ENCODE measurements around the gene CEBPA.

The CEBPA gene

DNA sequence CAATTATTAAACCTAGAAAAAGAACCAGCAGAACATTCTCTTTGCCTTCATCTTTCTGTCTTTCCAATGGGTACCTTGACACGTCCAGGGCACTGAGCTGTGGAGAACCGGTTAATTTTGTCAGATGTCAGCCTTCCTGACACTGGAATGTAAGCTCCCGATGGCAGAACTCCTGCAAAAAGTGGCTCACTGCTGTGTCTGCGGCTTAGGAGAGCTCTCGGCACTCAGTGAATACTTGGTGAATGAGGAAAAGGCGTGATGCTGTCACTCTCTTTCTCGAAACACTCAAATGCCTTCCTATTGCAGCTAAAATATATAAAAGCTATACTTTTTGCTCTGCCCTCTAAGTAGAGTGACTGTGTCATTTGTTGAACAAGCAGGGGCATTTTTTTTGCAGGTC lies 17.6 kb downstream of the CEBPA start:
- no peak for DNase-seq

DNA sequence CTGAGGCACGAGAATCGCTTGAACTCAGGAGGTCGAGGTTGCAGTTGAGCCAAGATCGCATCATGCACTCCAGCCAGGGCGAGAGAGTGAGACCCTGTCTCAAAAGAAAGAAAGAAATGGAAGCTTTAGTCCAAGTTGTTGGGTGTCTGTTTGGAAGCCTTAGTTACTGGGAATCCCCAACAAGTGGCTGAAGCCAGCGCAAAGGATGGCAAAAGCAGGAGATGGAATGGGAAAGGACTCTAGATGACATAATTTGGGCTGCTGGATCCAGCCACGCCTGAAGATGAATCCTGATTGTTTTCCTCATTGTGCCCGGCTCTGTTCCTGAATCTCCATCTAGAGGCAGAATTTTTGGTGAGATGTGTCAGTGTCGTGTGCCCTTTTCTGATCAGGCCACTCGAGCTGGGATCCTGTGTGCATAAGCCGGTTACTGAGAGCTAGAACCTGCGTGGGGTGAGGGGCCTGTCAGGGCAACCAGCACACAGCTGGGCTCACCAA lies 18.1 kb downstream of the CEBPA start:
- no peak for DNase-seq

DNA sequence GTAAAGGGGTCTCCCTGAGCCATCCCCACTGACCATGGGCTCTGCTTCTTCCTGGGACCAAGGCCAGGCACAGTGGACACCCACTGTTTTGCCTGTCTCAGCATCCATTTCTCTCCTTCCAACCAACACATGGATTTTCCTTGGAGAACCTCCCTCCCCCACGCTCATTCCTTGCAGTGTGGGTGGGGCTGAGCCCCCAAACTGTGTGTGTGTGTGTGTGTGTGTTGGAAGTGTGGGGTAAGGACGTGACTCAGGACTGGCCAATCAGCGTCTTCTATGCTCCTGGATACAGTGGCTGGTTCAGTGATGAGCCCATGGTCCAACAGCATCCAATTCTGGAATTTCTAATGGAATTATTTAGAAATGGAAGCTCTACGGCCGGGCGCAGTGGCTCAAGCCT lies 18.7 kb downstream of the CEBPA start:
- no peak for DNase-seq

DNA sequence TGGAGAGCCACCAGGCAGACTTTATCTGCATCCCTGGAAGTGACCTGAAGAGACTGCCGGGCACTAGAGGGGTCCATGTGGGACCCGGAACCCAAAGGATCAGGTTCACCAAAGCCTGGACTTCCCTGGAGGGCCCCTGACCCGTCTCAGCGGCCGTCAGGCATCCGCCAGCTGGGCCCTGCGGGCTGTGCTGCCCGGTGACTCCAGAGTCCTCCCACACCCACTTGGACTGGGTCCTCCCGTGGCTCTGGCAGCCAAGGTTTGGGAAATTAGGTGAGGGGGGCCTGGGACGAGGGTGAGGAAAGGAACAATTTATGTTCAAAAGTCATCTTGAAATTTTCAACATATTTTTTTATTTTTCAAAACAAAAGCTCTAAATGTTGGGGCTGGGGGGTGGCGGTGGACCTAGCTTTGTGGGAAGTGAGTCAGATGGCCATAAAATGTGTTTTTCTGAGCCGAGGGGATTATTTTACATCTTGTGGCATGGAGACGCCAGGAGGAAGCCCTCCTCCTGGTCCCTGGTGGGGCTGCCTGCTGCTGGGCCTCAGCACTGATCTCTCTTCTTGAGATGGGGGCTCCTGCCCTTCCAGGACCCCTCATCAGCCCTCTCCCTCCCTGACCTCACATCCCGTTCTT lies 20.2 kb downstream of the CEBPA start:
- DNase-seq, result no peak

DNA sequence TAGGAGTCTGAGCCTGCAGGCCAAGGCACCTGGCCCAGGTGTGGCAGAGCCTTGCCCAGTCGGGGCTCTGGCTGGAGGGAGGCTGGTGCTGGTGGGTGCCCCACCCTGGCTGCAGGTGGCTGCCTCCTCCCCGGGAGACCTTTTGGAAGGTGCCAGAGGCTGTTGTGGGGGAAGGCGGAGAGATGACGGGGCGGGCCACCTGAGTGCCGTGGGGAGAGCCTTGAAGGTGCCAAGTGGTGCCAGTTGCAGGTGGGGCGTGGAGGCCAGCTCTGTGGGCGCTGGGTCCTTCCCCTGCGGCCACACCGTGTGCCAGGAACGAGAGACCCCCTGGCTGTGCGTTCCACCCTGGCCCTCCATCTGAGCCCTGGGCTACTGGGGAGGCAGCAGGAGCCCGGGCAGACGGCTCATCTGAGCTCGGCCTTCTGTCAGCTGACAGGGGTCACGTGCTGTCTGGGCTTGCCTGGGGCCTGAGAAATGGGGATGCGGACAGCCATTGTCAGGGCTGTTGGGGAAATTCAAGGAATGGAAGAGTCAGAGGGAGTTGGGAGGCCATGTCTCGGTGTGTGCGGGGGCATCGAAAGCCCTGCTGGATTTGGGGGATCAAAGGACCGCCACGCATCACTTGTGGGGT lies 20.9 kb downstream of the CEBPA start:
- no peak for DNase-seq

DNA sequence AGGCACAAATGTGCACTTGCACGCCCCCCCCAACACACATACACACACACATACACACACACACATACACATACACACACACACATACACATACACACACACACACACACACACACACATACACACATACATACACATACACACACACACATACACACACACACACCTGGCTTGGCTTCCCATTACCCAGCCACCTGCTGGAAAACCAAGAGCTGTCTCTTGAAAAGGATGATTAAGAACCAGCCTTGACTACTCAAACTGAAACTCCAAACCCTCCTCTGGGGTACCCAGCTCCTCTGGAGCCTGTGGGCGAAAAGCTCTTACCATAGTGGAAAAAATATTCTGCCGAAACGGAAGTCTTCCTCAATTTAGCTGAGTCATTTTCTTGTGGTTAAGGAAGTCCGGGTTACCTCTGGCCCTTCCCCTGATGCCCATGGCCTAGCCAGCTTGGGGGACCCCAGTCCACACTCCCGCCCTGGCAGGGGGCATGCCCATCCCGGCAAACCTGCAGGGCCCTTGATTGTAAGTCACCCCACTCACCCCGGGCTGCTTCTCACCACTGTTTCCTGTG lies 21.9 kb downstream of the CEBPA start:
- no peak for DNase-seq

DNA sequence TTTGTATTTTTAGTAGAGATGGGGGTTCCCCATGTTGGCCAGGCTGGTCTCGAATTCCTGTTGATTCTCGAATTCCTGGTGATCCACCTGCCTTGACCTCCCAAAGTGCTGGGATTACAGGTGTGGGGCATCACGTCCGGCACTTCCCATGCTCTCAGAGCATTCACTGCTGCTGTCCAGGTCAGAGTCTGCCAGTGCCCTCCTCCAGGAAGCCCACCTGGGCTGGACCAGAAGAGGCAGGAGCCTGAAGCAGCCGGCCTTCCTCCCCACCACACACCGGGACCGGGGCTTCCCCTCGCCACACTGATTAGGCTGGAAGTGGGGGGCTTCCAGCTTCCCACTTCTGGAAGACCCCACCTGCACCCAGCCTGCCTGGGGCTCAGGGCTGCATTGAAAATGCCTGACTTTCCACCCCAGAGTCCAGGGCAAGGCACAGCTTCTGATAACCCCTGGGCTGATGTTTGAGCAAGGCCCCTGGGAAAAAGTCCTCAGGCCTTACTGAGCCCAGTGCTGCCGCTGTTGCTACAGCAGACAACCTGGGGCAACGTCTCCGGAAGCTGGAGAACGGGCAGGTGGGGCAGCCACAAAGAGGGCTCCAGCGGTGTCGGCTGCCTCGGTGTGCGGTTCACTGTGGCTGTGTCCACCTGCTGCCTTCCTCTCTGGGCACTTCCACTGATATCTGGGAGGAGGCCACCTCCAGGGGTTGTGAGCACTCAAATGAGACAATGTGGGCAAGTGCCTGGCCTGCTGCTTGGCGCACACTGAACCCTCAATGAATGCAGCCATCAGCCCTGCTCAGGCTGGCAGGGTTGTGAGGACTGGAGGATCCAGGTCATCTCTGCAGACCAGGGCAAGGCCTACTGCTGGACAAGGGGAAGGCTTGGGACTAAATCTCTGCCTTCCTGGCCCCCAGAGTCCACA lies 22.6 kb downstream of the CEBPA start:
- DNase-seq, result peak; percentile 59

DNA sequence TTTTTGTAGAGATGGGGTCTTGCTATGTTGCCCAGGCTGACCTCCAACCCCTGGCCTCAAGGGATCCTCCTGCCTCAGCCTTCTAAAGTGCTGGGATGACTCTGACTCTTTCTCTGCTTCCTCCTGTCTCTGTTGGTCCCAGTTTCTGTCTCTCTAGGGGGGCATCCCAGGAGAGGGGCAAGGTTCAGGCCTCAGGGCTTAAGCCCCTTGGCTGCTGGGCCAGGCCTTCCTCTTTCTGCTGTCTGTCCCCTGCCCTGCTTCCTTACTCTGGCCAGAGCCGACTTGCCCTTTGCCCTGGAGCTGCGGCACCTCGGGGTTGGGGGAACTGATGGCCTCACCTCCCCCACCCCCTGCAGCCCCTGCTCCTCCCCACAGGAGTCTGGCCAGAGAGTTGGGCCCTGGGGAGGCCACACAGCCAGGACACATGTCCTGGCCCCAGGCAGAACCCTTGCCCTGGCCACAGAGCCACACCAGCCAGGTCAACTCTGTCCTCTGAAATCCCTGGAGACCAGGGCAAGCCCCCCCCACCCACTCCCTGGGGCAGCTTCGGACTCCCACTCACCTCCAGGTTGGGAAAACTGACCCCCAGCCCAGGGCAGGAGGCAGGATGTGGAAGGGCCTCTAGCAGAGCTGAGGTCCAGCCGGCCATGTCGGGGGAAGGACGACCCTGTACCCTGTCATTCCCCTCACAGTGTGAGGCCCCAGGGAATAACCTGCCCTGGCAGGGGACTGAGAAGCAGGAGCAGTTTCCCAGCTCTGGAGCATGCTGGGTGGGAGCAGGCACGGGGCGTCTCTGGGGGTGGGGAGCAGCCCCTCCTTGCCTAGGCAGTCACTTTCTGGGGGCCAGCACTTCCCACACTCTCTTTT lies 23.7 kb downstream of the CEBPA start:
- DNase-seq, result no peak

DNA sequence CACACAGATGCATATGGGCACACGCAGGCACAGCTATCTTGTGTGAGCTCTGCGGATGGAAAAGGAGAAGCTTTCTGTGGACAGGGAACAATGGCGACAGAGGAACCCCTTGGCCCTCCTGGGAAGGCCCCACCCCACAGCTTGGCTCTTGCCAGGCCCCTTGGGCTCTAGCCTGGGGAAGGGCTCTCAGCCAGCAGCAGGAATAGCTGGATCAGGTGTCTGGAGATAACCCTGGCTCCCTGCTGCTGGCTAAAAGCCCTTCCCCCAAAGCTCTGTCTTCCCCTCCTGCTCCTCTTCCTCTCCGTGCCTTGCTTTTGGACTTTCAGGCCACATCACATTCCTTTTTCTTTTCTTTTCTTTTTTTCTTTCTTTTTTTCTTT lies 24.3 kb downstream of the CEBPA start:
- no peak for DNase-seq

DNA sequence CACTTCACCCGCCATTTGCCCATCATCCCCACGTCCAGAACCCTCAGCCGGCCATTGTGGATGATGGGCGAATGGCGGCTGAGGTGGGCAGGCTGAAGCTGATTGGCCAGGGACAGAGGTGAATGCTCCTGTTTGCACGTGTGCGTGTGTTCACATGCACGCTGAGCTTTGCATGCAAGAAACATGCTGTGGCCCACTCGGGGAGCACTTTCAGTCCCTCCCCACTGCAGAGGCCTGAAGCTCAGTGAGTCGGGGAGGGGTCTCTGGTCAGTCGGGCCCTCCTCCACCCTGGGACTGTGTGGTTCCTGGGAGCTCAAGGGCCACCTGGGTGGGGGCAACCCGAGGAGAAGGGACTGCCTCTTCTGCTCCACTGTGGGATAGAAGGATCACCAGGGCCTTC lies 24.9 kb downstream of the CEBPA start:
- no peak for DNase-seq

DNA sequence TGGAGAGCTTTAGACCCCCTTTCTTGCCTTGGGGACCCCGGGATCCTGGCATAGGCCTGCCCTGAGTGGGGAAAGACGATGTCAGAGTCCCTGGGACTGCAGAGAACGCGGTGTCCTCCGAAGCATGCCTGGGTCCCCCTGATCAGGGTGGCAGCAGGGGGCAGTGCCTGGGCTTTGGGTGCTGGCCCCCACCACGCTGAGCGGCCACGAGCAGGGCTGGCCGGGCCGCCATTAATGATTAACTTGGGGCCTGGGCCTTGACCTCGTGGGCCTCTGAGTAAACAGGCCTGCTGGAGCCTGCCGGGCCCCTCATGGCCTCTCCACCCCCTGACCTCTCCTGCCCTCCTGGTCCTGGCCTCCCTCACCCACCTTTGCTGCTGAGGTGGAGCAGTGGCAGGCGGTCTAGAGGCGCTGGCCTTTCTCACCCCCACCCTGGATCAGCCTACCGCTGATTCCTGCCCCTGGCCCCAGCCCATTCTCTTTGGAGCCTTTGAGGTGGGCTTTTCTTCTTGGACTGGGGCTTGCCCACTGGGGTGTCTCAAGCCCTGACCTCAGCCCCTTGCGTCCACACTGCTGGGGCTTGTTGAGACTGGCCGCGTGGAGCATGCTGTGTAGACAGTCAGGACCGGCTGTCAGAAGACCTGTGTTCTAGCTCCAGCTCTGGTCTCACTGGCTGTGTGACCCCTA lies 26.3 kb downstream of the CEBPA start:
- DNase-seq, result no peak

DNA sequence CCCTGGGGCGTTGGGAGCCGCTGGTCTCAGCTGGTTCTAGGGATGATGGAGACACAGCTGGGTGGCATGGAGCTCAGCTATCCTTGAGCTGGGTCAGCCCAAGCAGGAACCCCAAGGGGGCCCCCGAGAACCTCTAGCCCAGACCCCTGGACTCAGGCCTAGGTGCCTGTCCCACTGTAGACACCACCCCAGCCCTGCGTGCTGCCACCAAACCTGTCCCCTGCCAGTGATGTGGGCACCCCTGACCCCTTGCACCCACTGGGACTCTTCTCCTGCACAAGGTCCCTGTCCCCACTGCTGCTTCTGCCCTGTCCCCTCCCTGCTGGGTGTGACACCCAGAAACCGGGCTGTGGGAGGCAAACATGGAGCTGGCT lies 26.8 kb downstream of the CEBPA start:
- DNase-seq, result no peak

DNA sequence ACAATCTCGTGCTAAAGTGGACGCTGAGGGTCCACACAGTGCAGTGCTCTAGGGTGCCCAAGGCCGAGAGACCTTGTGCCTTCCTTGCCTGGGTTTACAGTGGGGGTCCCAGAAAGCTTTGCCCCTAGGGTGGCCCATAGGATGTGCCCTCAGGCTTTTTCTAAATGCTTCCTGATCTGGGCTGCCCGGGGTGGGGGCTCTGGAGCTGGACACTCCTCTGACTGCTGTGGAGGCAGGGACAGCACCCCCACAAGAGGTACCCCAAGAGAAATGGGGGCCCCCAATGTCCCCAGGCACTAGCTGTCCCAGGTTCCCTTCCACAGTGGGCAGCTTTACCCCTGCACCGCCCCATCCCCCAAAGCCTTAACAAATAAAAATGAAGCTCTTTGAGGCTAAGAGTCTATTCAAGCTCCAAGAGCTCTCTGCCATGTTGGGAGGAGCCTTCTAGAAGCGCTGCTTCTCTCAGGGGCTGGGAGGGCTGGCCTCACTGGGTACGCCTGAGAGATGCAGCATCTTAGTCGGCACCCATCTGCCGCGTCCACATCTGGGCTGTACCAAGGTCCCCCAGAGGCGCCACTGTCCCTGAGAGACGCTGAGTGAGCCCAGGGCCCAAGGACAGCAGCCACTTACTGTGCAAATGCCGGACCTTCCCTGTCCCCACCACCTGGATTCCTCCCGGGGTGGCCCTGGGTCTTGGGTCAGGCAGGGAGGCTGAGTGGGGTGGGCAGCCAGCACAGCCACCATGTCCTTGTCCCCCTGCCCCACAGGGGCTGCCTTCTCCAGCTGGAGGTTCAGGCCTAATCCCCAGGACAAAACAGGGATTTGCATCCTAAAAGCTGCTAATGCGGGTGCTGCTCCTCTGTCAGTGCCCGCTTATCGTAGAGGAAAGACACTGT lies 27.4 kb downstream of the CEBPA start:
- no peak for DNase-seq

DNA sequence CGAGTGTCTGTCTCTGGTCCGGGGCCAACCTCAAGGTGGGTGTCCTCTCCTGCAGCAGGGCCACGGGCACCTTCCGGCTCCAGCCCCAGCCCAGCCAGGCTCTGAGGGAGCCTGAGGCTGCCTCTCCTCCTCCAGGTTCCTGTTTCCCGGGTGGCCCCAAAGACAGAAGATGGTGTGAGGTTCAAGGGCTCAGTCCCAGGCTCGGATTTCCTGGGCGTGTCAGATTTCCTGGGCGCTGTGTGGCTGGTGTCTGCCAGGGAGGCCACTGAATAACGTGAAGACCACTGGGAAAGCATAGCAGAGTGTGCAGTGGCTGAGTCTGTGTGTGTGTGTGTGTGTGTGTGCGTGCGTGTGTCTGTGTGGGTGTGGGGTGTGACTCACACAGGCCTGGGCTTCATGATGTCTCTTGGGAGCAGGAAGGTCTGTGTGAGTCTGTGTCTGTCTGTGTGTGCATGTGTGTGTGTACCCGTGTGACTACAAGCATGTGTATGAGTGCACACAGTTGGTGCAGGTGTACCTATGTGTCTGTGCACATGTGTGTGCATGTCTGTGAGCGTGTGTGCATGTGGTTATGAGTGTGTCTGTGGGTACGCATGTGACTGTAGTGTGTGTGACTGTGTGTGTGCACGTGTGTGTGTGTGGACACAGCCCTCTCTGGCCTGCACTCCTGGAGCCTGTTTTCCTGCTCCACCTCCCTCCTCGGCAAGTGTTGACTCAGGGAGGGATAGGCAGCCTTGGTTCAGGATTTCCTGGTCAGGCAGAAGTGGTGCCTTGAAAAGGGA lies 28.3 kb downstream of the CEBPA start:
- DNase-seq, result no peak

DNA sequence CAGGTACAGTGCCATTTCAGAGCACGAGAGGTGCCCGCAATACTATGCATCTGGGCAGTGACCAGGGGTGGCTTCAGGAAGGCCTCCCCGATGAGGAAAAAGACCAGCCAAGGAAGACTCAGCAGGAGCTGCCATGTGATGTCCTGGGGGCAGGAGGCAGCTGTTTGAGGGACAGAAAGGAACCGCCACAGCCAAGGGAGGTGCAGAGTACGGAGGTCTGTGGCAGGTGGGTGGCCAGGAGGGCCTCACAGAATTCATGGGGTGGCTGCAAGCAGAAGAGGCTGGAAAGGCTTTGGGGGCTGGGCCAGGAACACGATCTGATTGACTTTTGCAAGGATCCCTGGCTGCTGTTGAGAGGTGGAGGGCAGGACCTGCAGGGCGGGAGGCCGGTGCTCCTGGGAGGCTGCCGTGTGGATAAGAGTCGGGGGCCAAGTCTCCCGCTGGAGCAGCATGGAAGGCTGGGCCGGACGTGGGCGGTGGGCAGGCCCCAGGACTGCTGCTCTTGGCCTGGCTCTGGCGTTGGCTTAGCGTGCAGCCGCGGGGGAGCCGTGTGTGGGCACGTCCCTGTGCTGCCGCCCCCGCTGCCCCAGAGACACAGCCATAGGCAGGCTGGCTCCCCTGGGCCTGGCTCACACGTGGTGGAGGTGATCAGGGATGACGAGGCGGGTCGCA lies 29.1 kb downstream of the CEBPA start:
- DNase-seq, result no peak

DNA sequence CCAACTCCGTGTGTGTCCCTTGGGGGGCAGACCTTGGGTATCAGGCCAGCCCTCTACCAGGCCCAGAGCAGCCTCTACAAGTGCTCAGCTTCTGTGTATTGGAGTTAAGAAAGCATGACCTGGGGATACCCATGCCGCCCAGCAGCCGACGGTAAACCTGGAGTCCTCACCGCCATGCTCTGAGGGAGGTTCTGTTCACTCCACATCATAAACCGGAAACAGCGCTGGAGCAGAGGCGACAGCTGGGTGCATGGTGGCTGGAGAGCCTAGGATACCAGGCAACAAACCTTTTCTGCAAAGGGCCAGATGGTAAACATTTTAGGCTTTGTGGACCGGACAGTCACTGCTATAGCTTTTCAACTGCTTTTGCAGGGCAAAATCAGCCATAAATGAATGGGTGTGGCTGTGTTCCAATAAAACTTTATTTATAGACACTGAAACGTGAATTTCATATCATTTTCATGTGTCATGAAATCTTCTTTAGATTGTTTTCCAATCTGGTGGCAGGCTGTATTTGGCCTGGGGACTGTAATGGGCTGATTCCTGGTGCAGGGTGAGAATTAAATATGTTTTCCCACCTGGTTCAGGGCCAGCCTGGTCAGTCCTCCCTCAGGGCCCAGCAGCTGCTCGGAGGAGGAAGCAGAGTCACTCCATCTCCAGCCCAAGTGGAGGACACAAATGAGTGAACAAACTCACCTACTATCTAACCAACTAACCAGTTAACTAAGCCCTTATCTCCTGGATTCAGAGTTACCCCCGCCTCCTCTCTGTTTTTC lies 30.9 kb downstream of the CEBPA start:
- DNase-seq, result no peak

DNA sequence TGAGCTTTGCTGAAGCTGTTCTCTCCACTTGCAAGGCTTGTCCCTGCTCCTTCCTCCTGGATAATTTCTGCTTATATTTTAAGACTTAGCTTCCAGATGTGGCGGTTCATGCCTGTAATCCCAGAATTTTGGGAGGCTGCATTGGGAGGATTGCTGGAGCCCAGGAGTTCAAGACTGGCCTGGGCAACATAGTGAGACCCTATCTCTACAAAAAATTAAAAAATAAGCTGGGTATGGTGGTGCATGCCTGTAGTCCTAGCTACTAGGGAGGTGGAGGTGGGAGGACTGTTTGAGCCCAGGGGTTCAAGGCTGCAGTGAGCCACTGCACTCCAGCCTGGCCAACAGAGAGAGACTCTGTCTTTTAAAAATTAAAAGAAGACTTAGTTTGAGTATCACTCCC lies 31.6 kb downstream of the CEBPA start:
- DNase-seq, result no peak

DNA sequence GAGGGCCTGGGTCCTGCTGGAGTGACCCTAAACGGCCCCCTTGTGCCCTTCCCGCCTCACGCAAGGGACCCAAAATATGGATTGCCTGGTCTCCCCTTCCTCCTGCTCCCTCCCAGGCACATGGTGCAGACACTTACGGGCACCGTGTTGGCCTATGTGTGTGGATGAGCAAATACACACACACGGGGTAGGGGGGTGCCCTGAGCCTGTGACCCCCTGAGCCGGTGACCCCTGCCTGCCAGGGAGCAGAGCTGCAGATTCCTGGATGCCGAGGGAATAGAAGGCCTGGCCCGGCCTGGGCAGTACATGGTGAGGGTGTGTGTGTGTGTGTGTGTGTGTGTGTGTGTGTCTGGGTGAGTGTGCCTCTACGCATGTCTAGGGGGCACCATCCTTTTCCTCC lies 33.3 kb downstream of the CEBPA start:
- DNase-seq, result no peak

Data from NCI-H345 (cell line).